ENCODE measurements around the gene CFAP61.

DNA sequence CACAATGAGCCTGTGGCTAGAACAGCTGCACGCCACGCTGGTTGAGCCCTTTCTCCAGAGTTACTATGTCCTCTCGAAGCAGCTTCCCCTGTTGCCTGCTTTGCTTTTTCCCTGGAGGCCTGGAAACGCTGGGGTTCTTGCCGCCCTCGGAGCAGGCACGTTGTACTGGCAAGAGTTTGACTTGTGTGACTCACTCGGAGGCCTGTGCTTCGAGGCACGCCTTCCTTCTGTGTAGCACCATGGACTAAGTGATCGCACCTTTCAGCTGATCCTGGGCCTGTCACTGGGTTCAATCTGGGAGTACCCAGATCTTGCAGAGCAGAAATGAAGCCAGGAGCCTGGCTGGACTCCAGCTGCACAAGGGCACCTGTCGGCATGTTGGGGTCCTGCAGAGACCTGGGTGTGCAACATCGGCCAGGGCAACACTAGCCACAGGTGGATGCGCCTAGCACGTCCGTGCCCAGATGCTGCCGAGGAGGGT lies 320.8 kb downstream of the CFAP61 start:
- TF ChIP-seq CTCF (IDR thresholded peaks at IDR 0.05; ENCODE audit: poor library complexity): no peak
- TF ChIP-seq EZH2 (IDR thresholded peaks at IDR 0.05; ENCODE audit: borderline replicate concordance): no peak
